Measurements from ENCODE around the gene CENPX. TPM values are rescaled to one million over a fixed set of nuclear protein-coding genes. Genes with fewer than 3 reads are reported as not detected.

The CENPX gene
- total RNA-seq, 1 donor from 2014 or later: 43.8 TPM

- H3K4me3 ChIP-seq: peak overlapping the region; percentile 17
- H3K36me3 ChIP-seq: peaks cover 10% of the 10 kb centered on the region
- H3K9me3 ChIP-seq: no peaks in the 10 kb centered on the region
- no peak for TF ChIP-seq CTCF (IDR thresholded peaks at IDR 0.05)
- ATAC-seq: peak in 1 of 2 donors; percentile 5
- no peak for DNase-seq
- intact Hi-C loops (cut with DNase I): no loop called here
- H3K27me3 ChIP-seq (ENCODE audit: low read depth): no peaks in the 10 kb centered on the region
- H3K27ac ChIP-seq: peak overlapping the region; percentile 80
- H3K4me1 ChIP-seq: peaks cover 4% of the 10 kb centered on the region
Measured at GRCh38 chr17:82012261-82012639, 10.4 kb downstream of the CENPX start.

DNA sequence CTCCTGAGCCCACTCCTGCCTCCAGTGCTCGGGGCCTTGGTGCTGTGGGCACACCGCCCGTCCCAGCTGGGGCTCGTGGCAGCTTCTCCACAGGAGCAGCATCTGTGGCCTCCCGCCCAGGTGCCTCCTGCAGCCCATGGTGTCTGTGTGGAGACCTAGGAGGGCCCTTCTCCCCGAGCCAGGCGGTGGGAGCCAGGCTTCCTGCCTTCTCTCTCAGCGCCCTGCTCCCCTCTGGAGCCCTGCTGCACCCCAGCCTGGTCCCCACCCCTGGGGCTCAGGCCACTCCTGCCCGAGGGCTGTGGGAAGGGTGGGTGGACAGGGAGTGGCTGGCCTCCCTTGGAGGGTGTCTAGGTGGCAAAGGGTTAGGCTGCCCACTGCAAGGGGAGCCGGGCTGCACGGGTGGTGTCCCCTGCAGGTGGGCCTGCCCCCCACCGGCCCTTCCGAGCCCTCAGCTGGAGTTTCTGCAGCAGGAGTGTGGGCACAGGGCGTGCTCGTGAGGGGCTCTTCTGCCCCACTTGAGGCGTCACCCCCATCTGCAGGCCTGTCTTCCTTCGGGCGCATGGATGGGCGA, 11.0 kb downstream of the CENPX start:
- Histone ChIP-seq H3K36me3 (peaks cover 10% of the 10 kb centered on the region), H3K27ac (peak overlapping the region; percentile 80), H3K27me3 (ENCODE audit: low read depth) (no peaks in the 10 kb centered on the region), H3K4me1 (peaks cover 4% of the 10 kb centered on the region), H3K4me3 (no peak overlapping the region), H3K9me3 (no peaks in the 10 kb centered on the region)
- intact Hi-C loops (cut with DNase I): no loop called here
- no peak for TF ChIP-seq CTCF (IDR thresholded peaks at IDR 0.05)
- ATAC-seq (no peak), DNase-seq (no peak)

DNA sequence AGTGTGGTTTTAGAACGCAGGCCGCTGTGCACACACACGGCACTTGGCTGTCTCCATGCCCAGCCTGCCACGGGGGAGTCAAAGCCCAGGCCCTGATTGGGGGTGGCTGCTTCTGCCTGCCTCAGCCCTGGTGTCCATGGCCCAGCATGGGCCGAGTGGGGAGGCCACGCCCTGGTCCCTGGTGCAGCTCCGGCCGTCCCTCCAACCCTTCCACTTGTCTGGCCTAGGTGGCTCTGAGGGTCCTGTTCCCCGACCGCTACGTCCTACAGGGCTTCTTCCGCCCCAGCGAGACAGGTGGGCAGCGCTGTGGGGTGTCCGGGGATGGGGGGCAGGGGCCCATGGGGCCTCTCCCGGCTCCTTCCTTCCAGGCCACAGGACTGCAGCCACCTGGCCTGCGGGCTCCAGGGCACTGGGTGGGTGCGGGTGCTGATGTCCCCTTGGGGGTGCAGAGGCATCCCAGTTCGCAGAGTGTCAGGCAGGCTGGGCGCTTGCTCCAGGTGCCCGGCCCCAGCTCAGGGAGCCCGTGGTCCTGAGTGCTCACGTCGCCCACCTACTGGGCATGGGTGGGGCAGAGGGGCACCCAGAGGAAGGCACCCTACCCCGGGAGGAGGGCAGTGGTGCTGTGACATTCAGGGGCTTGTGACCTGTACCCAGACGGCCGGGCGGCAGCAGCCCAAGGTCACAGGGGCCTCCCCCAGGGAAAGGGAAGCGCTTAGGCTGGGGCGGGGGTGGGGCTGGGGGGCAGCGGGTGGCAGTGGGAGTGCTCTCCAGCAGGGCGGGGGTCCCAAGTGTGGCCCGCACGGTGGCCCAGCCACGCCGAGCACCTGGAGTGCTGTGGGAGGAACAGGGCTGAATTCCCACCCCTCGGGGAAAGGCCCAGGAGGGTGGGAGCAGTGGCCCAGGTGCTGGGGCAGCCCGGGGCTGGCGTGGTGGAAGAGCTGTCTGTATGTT, 11.8 kb downstream of the CENPX start:
- TF ChIP-seq CTCF (IDR thresholded peaks at IDR 0.05): no peak
- intact Hi-C loops (cut with DNase I): no loop called here
- ATAC-seq: no peak

GRCh38 chr17:82009413-82009812, 13.3 kb downstream of the CENPX start:
- DNase-seq (no peak), ATAC-seq (no peak)
- H3K27me3 ChIP-seq (ENCODE audit: low read depth): no peaks in the 10 kb centered on the region
- H3K4me3 ChIP-seq: no peak overlapping the region
- H3K4me1 ChIP-seq: peaks cover 4% of the 10 kb centered on the region
- TF ChIP-seq CTCF (IDR thresholded peaks at IDR 0.05): no peak
- intact Hi-C loops (cut with DNase I): no loop called here
- peaks cover 10% of the 10 kb centered on the region for H3K36me3 ChIP-seq
- no peaks in the 10 kb centered on the region for H3K9me3 ChIP-seq
- no peak overlapping the region for H3K27ac ChIP-seq

More for the DNA sequence above, 11.8 kb downstream of the CENPX start:
- Histone ChIP-seq H3K27me3 (ENCODE audit: low read depth) (no peaks in the 10 kb centered on the region), H3K27ac (no peak overlapping the region), H3K4me1 (peaks cover 4% of the 10 kb centered on the region), H3K4me3 (no peak overlapping the region), H3K9me3 (no peaks in the 10 kb centered on the region), H3K36me3 (peaks cover 10% of the 10 kb centered on the region)
- no peak for DNase-seq

DNA sequence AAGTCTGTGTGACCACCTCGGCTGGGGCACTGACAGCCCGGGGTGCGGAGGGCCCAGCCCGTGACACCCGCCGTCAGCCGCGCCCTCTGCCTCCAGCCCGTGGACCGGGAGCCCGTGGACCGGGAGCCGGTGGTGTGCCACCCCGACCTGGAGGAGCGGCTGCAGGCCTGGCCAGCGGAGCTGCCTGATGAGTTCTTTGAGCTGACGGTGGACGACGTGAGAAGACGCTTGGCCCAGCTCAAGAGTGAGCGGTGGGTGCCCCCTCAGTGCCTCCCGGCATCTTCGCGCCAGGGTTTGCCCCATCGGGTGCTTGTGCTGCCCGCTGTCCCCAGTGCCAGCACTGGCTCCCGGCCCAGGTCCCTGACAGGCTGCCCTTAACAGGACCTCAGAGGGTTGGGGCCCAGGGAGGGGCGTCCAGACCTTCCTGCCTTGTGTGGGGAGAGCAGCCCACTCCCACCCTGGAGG, 13.7 kb downstream of the CENPX start:
- H3K27ac ChIP-seq: no peak overlapping the region
- peaks cover 10% of the 10 kb centered on the region for H3K36me3 ChIP-seq
- intact Hi-C loops (cut with DNase I): no loop called here
- H3K4me1 ChIP-seq: peaks cover 7% of the 10 kb centered on the region
- TF ChIP-seq CTCF (IDR thresholded peaks at IDR 0.05): no peak
- H3K4me3 ChIP-seq: no peak overlapping the region
- DNase-seq (no peak), ATAC-seq (no peak)
- H3K27me3 ChIP-seq (ENCODE audit: low read depth): no peaks in the 10 kb centered on the region
- no peaks in the 10 kb centered on the region for H3K9me3 ChIP-seq

Data from lower lobe of right lung (tissue), 2 donors.